Measurements from ENCODE around the gene RAB3IL1.

DNA sequence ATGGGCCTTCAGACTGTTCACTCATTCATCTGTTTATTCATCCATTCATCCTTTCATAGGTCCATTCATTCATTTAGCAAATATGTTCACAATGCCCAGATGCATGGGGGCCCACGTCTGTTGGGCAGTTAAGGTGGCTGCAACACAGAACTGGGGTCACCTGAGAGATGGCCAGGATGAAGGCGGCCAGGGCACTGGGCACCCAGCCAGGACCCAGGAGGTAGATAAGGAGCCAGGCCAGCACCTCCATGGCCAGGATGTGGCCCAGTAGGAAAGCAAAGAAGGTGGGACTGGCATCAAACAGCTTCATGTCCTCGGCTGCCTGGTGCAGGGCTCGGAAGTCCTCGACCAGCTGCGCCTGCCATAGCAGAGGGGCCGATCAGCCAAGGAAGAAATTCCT lies 38.2 kb downstream of the RAB3IL1 start:
- TF ChIP-seq, protein P1, sequence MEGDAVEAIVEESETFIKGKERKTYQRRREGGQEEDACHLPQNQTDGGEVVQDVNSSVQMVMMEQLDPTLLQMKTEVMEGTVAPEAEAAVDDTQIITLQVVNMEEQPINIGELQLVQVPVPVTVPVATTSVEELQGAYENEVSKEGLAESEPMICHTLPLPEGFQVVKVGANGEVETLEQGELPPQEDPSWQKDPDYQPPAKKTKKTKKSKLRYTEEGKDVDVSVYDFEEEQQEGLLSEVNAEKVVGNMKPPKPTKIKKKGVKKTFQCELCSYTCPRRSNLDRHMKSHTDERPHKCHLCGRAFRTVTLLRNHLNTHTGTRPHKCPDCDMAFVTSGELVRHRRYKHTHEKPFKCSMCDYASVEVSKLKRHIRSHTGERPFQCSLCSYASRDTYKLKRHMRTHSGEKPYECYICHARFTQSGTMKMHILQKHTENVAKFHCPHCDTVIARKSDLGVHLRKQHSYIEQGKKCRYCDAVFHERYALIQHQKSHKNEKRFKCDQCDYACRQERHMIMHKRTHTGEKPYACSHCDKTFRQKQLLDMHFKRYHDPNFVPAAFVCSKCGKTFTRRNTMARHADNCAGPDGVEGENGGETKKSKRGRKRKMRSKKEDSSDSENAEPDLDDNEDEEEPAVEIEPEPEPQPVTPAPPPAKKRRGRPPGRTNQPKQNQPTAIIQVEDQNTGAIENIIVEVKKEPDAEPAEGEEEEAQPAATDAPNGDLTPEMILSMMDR (IDR thresholded peaks at IDR 0.05; ENCODE audit: borderline replicate concordance, extremely low read depth, low read length, poor library complexity, severe bottlenecking): no peak
- TF ChIP-seq EZH2 (IDR thresholded peaks at IDR 0.05; ENCODE audit: borderline replicate concordance, low read depth, low read length, severe bottlenecking): no peak
